HG03460 (cell line): ENCODE measurements around the gene AP1S2.
A peak's percentile ranks its signal among the peaks of the same experiment; 100 is the strongest.

Source experiments
- ATAC-seq: cut with Tn5 transposase; IDR thresholded peaks from one replicate; pipeline ENCODE4 v1.9.1; 2021; ENCODE audit not compliant: unreplicated experiment

Gene AP1S2

DNA sequence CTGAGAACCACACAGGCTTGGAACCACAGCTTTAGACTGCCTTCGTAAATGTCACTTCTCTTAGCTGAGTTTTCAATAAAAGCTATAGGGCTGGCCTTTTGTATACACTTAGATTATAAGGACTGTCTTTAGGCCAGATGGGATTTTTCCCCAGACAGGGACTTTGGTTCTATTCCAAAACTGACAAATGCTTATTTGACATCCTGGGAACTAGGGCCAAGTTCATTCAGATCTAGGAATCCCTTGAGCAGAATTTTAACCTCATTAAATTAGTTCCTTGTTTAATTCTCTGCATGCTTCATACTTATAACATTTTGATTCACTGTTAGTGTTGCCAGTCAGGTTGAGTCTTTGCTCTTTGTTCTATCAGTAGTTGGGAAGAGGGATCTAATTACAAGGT is 41.2 kb downstream of the AP1S2 start:
- ATAC-seq, result no peak

DNA sequence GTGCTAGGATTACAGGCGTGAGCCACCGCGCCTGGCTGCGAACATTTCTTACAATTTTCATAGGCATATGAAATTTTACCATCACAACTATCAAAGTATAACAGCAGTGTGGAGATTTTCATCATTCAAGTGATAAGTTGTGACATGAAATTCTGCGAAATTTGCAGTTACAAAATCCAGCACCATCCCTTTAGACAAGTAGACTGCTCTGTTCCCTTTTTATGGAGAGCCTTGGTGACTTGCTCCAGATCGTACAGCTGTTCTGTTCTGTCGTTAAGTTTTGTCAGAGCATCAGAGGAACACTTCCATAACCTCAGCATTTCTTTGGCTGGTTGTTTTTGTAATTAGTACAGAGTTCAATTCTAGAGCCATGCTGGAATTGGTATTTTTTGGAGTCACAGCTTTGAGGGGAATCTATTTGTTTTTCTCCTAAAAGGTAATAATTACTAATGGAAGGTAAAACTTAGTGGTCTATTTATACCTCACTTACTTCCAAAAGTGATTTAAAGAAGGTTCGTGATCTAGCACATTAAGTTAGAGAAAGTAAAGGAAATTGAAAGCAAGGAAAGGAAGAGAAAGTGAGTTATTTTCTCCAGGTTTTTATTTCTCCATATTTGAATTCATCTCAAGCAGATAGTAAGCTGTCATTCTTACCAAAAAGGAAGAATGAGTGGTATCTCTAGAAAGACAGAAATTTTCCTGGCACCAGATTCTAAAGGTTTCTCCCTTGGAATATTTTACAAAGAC is 42.2 kb downstream of the AP1S2 start:
- no peak for ATAC-seq

DNA sequence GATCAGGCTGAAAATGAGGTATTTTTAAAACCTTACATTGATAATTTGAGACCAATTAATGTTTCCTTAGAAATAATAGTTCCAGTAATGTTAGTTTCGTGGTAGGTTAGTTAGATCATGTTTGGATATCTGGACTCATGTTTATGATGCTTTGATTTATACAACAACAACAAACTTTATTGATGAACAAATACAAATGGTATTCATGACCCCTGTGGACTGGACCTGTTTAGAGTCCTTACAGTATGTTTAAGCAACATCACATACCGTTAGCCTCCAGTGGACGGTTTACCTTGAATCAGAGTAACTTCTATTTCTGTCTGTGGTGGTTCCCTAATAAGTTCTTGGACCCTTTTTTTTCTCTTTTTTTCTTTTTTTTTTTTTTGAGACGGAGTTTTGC is 46.4 kb downstream of the AP1S2 start:
- ATAC-seq, result no peak

DNA sequence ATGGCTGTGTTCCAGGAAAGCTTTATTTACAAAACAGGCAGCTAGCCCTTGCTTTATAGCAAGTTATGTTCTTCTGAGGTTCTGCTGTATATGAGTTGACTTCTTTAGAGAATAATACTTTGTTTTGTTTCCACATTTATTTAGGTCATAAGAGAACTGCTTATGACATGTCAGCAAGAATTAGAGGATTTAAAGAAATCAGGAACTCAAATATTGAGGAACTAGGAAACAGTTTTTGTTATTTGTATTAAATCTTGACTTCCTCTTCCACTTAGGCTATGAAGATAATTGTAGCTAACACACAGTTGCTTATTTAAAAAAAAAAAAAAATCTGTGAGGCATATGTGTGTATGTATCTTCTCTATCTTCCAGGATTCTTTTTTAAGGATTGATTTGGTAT is 50.0 kb downstream of the AP1S2 start:
- no peak for ATAC-seq

DNA sequence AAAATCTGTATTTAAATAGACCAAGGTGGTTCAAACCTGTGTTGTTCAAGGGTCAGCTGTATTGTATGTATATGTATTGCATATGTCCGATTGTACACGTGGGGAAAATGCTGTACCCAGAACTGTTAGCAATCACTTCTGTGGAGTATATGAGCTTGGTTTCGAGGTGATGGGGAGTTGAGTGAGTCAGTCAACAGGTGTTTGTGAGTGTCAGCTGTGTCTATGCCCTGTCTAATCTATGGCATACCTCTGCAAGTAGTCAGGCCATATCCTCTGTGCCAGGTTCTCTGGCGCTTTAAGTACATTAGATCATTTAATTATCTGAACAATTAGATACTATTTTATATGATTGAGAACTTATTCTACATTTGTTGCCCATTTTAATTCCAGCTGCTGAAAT is 56.9 kb downstream of the AP1S2 start:
- ATAC-seq, result no peak

DNA sequence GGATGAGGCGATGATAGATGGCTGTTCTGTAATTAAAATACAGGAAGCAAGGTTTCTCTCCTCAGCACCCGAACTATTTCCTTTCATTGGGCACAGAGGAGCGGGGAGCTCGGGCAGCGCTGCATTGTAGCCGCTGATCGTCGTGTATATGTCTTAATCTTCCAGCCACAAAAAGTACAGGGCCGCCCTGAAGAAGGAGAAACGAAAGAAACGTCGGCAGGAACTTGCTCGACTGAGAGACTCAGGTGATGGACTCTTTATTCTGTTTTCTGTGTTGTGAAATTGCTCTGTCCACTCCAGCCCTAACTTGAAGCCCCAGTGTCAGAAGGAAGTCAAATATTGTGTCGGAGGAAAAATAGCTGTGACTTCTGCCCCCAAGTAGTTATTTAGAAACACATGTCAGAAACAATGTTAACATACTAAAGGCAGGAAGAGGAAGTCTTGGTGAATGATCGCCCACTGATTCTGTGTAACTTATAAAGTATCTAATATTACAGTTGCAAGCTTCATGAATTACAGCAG is 63.8 kb downstream of the AP1S2 start:
- peak; percentile 31 for ATAC-seq

DNA sequence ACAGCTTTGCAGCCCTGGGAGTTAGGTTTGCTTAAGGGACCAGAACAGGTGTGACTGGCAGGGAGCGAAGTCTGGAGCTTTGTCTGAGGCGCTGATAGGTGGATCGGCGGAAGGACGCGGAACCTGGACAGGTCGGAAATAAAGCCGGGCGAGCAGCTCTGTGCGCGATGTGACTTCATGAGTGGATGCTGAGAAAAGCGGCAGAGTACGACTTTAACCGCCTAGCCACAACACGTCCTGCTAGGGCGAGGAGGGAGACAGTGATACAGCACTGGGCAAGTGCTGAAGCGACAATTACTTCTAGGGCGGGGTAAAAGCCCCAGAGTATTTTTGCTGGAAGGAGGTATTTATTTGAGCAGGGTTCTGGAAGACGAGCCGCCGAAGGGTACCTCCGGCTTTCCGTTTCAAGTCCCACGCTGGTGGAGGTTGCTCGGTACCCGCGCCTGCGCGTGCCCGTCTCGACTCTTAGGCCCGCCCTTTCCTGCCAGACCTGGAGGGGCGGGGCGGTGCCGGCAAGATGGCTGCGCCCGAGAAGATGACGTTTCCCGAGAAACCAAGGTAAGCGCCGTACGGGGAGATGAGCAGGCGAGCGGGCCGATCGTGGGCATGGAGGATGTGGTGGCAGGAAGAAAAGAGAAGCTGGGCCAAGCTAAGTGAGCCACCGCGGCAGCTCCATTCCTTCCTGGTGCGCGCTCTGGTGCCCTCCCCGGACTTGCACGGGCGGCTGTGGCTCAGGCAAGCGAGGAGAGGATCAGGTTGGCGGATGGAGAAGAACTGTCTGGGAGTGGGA is 64.4 kb downstream of the AP1S2 start, which contains the start of gene ZRSR2:
TSS of gene ZRSR2 (plus strand) at position 506 of the 790 bp plus-strand sequence. CDS start at position 518, 12 bp downstream.
- ATAC-seq, result peak; percentile 89

DNA sequence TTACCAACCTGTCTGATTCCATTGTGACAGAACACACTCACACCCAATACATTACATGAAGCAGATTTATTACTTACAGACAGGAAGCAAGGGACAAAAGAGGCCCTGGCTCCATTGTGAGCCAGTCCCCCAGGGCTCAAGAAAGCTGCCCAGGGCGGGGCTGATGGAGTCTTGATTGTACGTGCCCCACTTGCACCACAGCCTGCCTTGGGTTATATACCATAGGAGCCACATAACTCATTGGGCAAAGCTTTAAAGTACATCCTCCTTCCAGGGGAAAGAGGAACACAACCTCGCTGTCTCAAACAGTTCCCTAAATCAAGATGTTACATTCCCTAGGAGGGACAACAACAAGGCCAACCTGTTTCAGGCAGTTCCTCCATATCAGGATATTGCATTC is 67.7 kb downstream of the AP1S2 start:
- ATAC-seq, result no peak

DNA sequence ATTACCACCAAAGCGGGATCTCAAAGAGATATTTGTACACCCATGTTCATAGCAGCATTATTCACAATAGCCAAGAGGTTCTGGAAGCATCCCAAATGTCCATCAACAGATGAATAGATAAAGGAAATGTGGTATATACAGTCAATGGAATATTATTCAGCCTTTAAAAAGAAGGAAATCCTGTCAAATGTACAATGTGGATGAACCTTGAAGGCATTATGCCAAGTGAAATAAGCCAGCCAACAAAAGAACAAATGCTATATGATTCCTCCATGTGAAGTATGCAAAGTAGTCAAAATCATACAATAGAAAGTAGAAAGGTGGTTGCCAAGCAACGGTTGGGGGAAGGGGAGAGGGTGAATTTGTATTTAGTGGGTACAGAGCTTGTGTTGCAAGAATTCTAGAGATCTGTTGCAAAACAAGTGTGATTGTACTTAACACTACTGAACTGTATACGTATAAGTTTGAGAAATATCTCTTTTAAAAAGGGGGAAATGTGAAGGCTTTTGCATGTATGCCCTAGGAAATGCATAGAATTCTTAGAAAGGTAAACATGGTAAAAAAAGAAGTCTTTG is 69.3 kb downstream of the AP1S2 start:
- no peak for ATAC-seq

DNA sequence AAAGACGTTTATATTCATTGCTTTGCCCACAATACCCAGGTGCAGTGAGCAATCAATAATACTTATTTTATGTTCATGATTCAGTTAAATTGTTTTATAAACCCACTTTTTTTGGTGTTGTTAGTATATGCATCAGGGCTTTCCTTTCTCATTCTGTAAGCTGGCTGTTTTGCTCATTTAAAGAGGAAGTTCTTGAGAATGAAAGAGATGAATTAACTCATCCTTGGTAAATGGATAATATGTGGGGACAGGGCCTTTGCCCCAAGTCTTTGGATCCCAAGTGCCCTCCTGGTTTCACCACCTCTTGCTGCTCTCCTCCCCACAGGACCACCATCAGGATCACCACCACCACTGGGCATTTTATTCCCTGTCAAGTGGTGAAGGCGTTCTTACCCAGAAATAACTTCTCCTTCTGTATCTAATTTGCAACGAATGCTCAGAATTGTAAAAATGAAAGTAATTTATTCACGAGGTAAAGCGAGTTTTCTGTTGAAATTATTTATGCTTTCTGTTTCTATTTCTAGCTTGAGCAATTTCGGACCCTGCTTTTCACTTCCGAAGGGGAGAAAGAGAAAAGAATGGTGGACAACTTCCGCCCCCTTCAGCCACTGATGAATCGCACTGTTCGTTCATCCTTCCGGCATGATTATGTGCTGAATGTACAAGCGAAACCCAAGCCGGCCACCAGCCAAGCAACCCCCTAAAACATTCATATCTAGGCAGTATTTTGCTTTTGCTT is 72.5 kb downstream of the AP1S2 start:
- peak; percentile 93 for ATAC-seq
